ENCODE measurements around the gene RD3L.
"Not testable (repeated sequence)": the region's sequence is repeated elsewhere in the genome, so short reads cannot be mapped to it uniquely, and the experiment has no call there.

Gene RD3L

GRCh38 chr14:103941973-103942736 lies at the start of gene RD3L:
Gene RD3L (minus strand): TSS chr14:103942529. CDS start chr14:103941695, 834 bp downstream.
- DNase-seq: no peak

- no peak for DNase-seq
Measured at GRCh38 chr14:103989964-103990363, 47.6 kb upstream of the RD3L start.

- no peak for DNase-seq
Measured at GRCh38 chr14:103989034-103989433, 46.7 kb upstream of the RD3L start.

- DNase-seq: no peak
Measured at GRCh38 chr14:103984196-103984595, 41.9 kb upstream of the RD3L start.

GRCh38 chr14:103980623-103981238 lies 38.4 kb upstream of the RD3L start:
- not testable (repeated sequence) for DNase-seq

- DNase-seq: no peak
Measured at GRCh38 chr14:103974575-103974974, 32.2 kb upstream of the RD3L start.

GRCh38 chr14:103973354-103973753 lies 31.0 kb upstream of the RD3L start:
- DNase-seq: no peak

- DNase-seq: no peak
Measured at GRCh38 chr14:103969961-103970360, 27.6 kb upstream of the RD3L start.

GRCh38 chr14:103966631-103967030 lies 24.3 kb upstream of the RD3L start:
- DNase-seq: no peak

GRCh38 chr14:103961928-103962578 lies 19.7 kb upstream of the RD3L start:
- DNase-seq: no peak

- no peak for DNase-seq
Measured at GRCh38 chr14:103960457-103961055, 18.2 kb upstream of the RD3L start.

- DNase-seq: no peak
Measured at GRCh38 chr14:103949131-103949790, 6.9 kb upstream of the RD3L start.

- DNase-seq: no peak
Measured at GRCh38 chr14:103948442-103948841, 6.1 kb upstream of the RD3L start.

GRCh38 chr14:103946975-103947374 lies 4.6 kb upstream of the RD3L start:
- DNase-seq: no peak

GRCh38 chr14:103943673-103944072 lies 1.3 kb upstream of the RD3L start:
- peak; percentile 83 for DNase-seq

- DNase-seq: no peak
Measured at GRCh38 chr14:103941462-103941861, 867 bp downstream of the RD3L start.

GRCh38 chr14:103935102-103935501 lies 7.2 kb downstream of the RD3L start:
- no peak for DNase-seq

GRCh38 chr14:103932791-103933490 lies 9.4 kb downstream of the RD3L start:
- no peak for DNase-seq

GRCh38 chr14:103931422-103931821 lies 10.9 kb downstream of the RD3L start:
- no peak for DNase-seq

GRCh38 chr14:103930051-103930604 lies 12.2 kb downstream of the RD3L start:
- no peak for DNase-seq

GRCh38 chr14:103928011-103928890 lies 14.1 kb downstream of the RD3L start, which contains the start of gene TDRD9:
Gene TDRD9 (plus strand): TSS chr14:103928456. CDS start chr14:103928510, 54 bp downstream.
- no peak for DNase-seq
